HL-60 (cell line): ENCODE data around the gene NUP205.

Experiments
- DNase-seq, 2 experiments: peaks; one replicate each; pipeline ENCODE4 v3.0.0-alpha.2; 2010 to 2020; ENCODE audit warnings: low read depth in 1 of 2, low spot score in 1 of 2
- H3K27ac ChIP-seq: fragments of 250-450 bp; sonication (Bioruptor Pico); replicated peaks from 2 replicates; pipeline ENCODE4 v1.5.1; 2020; ENCODE audit warnings: mild to moderate bottlenecking, moderate library complexity
- H3K27me3 ChIP-seq: fragments of 250-450 bp; sonication (Bioruptor Pico); 2 replicates; pipeline ENCODE4 v1.5.1; 2021; ENCODE audit warnings: mild to moderate bottlenecking, moderate library complexity; ENCODE audit not compliant: insufficient read depth, poor library complexity, severe bottlenecking
- H3K4me3 ChIP-seq: replicated peaks from 2 replicates; pipeline ENCODE4 v1.5.1; 2011; ENCODE audit warnings: mild to moderate bottlenecking, control low read depth, low read length; ENCODE audit not compliant: insufficient read depth
- CTCF ChIP-seq: IDR thresholded peaks from one replicate; pipeline ENCODE4 v1.5.1; 2011; ENCODE audit warnings: low read length, control low read depth, inconsistent platforms; ENCODE audit not compliant: insufficient read depth
- GABPA ChIP-seq: IDR thresholded peaks from 2 replicates; pipeline ENCODE4 v1.6.1; 2012; ENCODE audit warnings: low read depth
- POLR2AphosphoS5 ChIP-seq: IDR thresholded peaks from 2 replicates; pipeline ENCODE4 v1.6.1; 2012; ENCODE audit warnings: low read depth
- REST ChIP-seq: IDR thresholded peaks from 2 replicates; pipeline ENCODE4 v1.6.1; 2012; ENCODE audit warnings: low read depth; ENCODE audit not compliant: insufficient replicate concordance
- SPI1 ChIP-seq: IDR thresholded peaks from 2 replicates; pipeline ENCODE4 v1.6.1; 2012; ENCODE audit warnings: low read depth, mild to moderate bottlenecking, borderline replicate concordance

The NUP205 gene

DNA sequence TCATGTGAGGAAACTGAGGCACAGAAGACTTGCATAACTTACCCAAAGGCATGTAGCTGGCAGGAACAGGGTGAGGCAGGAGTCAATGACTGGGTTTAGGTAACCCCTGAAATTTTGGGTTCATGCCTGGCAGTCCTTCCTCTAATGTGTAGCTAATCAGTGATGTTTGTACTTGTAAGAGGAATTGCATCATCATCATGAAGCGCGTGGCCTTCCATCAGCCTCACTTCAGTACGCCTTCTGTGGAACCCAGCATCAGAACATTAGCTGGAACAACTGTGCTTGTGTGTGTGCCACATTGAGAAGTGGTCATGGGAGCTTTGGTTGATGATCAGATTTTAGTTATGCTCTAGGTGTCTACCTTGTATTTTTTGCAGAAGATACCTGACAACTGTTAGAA lies 86.4 kb downstream of the NUP205 start:
- Histone ChIP-seq H3K27me3 (no peaks in the 10 kb centered on the region), H3K4me3 (no peak overlapping the region), H3K27ac (no peak overlapping the region)
- peak in 1 of 2 experiments; percentile 22 for DNase-seq
- TF ChIP-seq POLR2AphosphoS5 (no peak), REST (no peak), SPI1 (no peak), GABPA (no peak), CTCF (no peak)

DNA sequence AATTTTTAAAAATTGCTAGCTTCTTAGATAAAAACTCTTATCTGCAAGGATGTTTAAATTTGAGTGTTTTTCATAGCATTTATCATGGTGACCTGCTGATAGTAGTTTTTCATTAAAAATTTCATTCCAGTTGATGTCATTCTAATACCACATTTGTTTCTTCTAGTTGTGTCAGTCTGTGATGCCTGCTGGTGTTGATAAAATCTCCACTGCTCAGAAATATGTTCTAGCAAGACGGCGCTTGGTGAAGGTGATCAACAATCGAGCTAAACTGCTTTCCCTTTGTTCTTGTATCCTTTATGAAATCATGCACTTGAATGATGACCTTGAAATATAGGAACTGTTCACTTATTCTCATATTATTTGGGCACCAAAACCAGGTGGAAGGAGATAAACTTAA lies 87.0 kb downstream of the NUP205 start:
- DNase-seq, result no peak
- Histone ChIP-seq H3K27ac (no peak overlapping the region), H3K27me3 (no peaks in the 10 kb centered on the region), H3K4me3 (no peak overlapping the region)
- TF ChIP-seq SPI1 (no peak), REST (no peak), GABPA (no peak), POLR2AphosphoS5 (no peak), CTCF (no peak)

- TF ChIP-seq CTCF, result peak; percentile 65
- TF ChIP-seq GABPA, result no peak
- no peaks in the 10 kb centered on the region for H3K27me3 ChIP-seq
- H3K27ac ChIP-seq, result no peak overlapping the region
- no peak overlapping the region for H3K4me3 ChIP-seq
- peak in 1 of 2 experiments; percentile 29 for DNase-seq
These were observed 87.7 kb downstream of the NUP205 start for GRCh38 chr7:135645296-135645904.

DNA sequence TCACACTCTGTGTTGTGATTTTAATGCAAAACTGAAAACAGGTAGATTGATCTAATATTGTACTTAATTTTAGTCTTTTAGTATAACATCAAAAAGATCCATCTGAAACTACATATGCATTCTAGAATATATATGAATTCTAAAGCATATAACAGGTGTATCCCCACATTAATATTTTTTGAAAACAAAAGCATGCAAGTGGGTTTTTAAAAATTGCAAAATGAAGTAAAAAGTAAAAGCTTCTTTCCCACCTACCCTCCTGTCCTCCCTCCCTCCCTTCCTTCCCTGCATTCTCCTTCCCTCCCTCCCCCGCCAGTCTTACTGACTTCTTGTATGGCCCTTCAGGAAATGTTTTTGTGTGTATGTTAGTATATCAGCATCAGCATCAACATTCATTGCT lies 90.0 kb downstream of the NUP205 start:
- no peak for DNase-seq
- no peak overlapping the region for H3K4me3 ChIP-seq
- TF ChIP-seq REST, result no peak
- no peak for TF ChIP-seq SPI1
- no peak for TF ChIP-seq POLR2AphosphoS5
- TF ChIP-seq CTCF, result no peak
- TF ChIP-seq GABPA, result no peak
- no peak overlapping the region for H3K27ac ChIP-seq
- no peaks in the 10 kb centered on the region for H3K27me3 ChIP-seq
